K562 (cell line): ENCODE results near the gene TBC1D7. TPM values are rescaled to one million over a fixed set of nuclear protein-coding genes. Genes with fewer than 3 reads are reported as not detected.

Experiments
- ATAC-seq: fragments of 200-7000 bp; cut with Tn5 transposase; 3 replicates; pipeline ENCODE4 v1.9.1; 2020; ENCODE audit warnings: moderate library complexity
- BruUV-seq: library from RNA; stranded (reverse); fragments of 400-500 nt; replicated peaks from 2 replicates; lab custom pipeline; 2021; lab: Mats Ljungman, UMichigan
- CTCF ChIA-PET: fragments of 300-600 bp; formaldehyde crosslinking; extraction: SDS; loops from one replicate; lab custom pipeline; 2021; ENCODE audit warnings: low intra/inter-chr PET ratio; lab: Yijun Ruan, JAX
- POLR2A ChIA-PET: fragments of 300-600, 350-650 bp; sonication (Branson Sonifier 250); formaldehyde crosslinking; extraction: SDS; loops from one replicate; lab custom pipeline; 2021; ENCODE audit warnings: antibody characterized with exemption, inconsistent platforms; lab: Yijun Ruan, JAX
- DNase-seq, 4 experiments: peaks; one replicate each; pipeline versions ENCODE4 v3.0.0 to v3.0.0-alpha.2; 2011 to 2018; ENCODE audit warnings: low spot score in 3 of 4, mixed read lengths in 3 of 4; ENCODE audit errors: extremely low read depth in 1 of 4
- FAIRE-seq: peaks from 2 replicates; lab custom pipeline; 2011; peaks lifted over from hg19 to GRCh38; lab: Jason Lieb, UNC
- H2AFZ ChIP-seq: 2 replicates; pipeline ENCODE4 v1.6.0; 2011; ENCODE audit warnings: low read depth, low read length, control low read depth, inconsistent platforms
- H3K27ac ChIP-seq: fragments of 200-600 bp; 3 replicates; pipeline ENCODE4 v1.8.0; 2011; ENCODE audit warnings: low read depth, mild to moderate bottlenecking, control low read depth, inconsistent platforms, low read length, moderate library complexity, mixed read lengths; ENCODE audit errors: extremely low read depth
- H3K27me3 ChIP-seq, 2 experiments: fragments of 300-600 bp in 1 of 2; 2 replicates in 1 of 2; 3 replicates in 1 of 2; pipeline versions ENCODE4 v1.6.0 to v1.8.0; 2011; ENCODE audit warnings: inconsistent platforms in 2 of 2, low read length in 2 of 2, mild to moderate bottlenecking in 1 of 2, mixed read lengths in 1 of 2, moderate library complexity in 1 of 2; ENCODE audit not compliant: control insufficient read depth in 2 of 2, insufficient read depth in 2 of 2
- H3K36me3 ChIP-seq: fragments of 300-600 bp; 3 replicates; pipeline ENCODE4 v1.8.0; 2011; ENCODE audit warnings: mild to moderate bottlenecking, low read length, inconsistent platforms; ENCODE audit not compliant: control insufficient read depth, insufficient read depth
- H3K4me1 ChIP-seq, 2 experiments: fragments of 200-600 bp in 1 of 2; replicated peaks in 1 of 2; 2 replicates in 1 of 2; 3 replicates in 1 of 2; pipeline versions ENCODE4 v1.5.1 to v1.8.0; 2011; ENCODE audit warnings: inconsistent platforms in 2 of 2, low read length in 2 of 2, mild to moderate bottlenecking in 1 of 2, mixed read lengths in 1 of 2, moderate library complexity in 1 of 2; ENCODE audit not compliant: control insufficient read depth in 2 of 2, insufficient read depth in 2 of 2
- H3K4me2 ChIP-seq: 2 replicates; pipeline ENCODE4 v1.6.1; 2011; ENCODE audit warnings: low read length, control low read depth, inconsistent platforms, mixed read lengths; ENCODE audit not compliant: insufficient read depth
- H3K4me3 ChIP-seq: fragments of 200-600 bp; sonication (generic), shearing (Covaris generic); 2 replicates; pipeline ENCODE4 v1.5.1; 2016; ENCODE audit warnings: control low read depth, inconsistent platforms
- H3K79me2 ChIP-seq: fragments of 200-600 bp; 3 replicates; pipeline ENCODE4 v1.8.0; 2011; ENCODE audit warnings: low read length, inconsistent platforms; ENCODE audit not compliant: control insufficient read depth, insufficient read depth
- H3K9ac ChIP-seq, 2 experiments: 2 replicates each; pipeline versions ENCODE4 v1.6.0 to v1.6.1; 2011; ENCODE audit warnings: low read depth in 2 of 2, low read length in 2 of 2, control low read depth in 1 of 2, inconsistent platforms in 1 of 2, mild to moderate bottlenecking in 1 of 2, mixed read lengths in 1 of 2; ENCODE audit not compliant: insufficient read depth in 1 of 2
- H3K9me1 ChIP-seq: one replicate; pipeline ENCODE4 v1.6.0; 2011; ENCODE audit warnings: inconsistent platforms, mild to moderate bottlenecking, low read length, moderate library complexity; ENCODE audit not compliant: control insufficient read depth, insufficient read depth
- H3K9me3 ChIP-seq: replicated peaks from 2 replicates; pipeline ENCODE4 v1.5.1; 2011; ENCODE audit warnings: low read depth, low read length, inconsistent platforms; ENCODE audit not compliant: control insufficient read depth, insufficient read depth
- H4K20me1 ChIP-seq: replicated peaks from 2 replicates; pipeline ENCODE4 v1.6.1; 2011; ENCODE audit warnings: low read length, inconsistent platforms, mixed read lengths; ENCODE audit not compliant: control insufficient read depth, insufficient read depth
- RAD21 ChIP-seq, 2 experiments: fragments of 250-450 bp in 1 of 2; fragments of 450-650 bp in 1 of 2; sonication (Bioruptor Pico) in 1 of 2; formaldehyde crosslinking in 1 of 2; IDR thresholded peaks in 1 of 2; conservative IDR thresholded peaks in 1 of 2; 2 replicates each; pipeline versions ENCODE4 v1.4.0 to v1.8.0; 2020 to 2022; ENCODE audit warnings: mild to moderate bottlenecking in 2 of 2, moderate library complexity in 1 of 2
- ZNF444 ChIP-seq: fragments of 250-450 bp; sonication (Bioruptor Pico); IDR thresholded peaks from 2 replicates; pipeline ENCODE4 v1.4.0; 2020; ENCODE audit warnings: mild to moderate bottlenecking, moderate library complexity
- WGBS: fragments of 100-300 bp; shearing (Covaris generic); methylation state at CpG from one replicate; pipeline ENCODE4 v1.1.6; 2016; ENCODE audit warnings: low coverage, mixed read lengths; ENCODE audit not compliant: insufficient coverage; ENCODE audit errors: missing lambda C conversion rate; 5-methylcytosine and 5-hydroxymethylcytosine counted together
- in situ Hi-C: fragments of 300-500 bp; cut with MboI; formaldehyde crosslinking; loops from 4 replicates; pipeline ENCODE4 v1.15.0; 2018; ENCODE audit warnings: inconsistent platforms, mixed read lengths
- intact Hi-C: fragments of 100-400 bp; cut with micrococcal nuclease; formaldehyde crosslinking; loops from 2 replicates; pipeline ENCODE4 v1.14.2; 2022
- polyA plus RNA-seq, 8 experiments: library from polyadenylated mRNA; depleted of rRNA in 4 of 8; stranded (reverse) in 5 of 8; unstranded in 3 of 8; fragments of >200 nt; fragmentation: Nextera tagmentation in 2 of 8; fragmentation: Illumina TruSeq in 1 of 8; extraction: Ambion mirVana in 2 of 8; extraction: Trizol in 1 of 8; gene quantifications; 2 replicates each; pipeline versions ENCODE4 v1.2.1 to v1.2.3, GENCODE V29; 2011 to 2014; ENCODE audit warnings: inconsistent platforms in 1 of 8, missing spikeins in 1 of 8
- total RNA-seq, 7 experiments: library from RNA; depleted of rRNA in 6 of 7; stranded (reverse); fragments of >200 nt in 6 of 7; fragmentation: Illumina TruSeq in 2 of 7; extraction: Trizol in 2 of 7; gene quantifications; 2 replicates each; pipeline versions ENCODE4 v1.2.1 to v1.2.3, GENCODE V29; 2011 to 2021; ENCODE audit warnings: low replicate concordance in 1 of 7
- TF ChIP-seq, protein P1 (sequence below), 3 experiments: IDR thresholded peaks in 2 of 3; conservative IDR thresholded peaks in 1 of 3; 2 replicates each; pipeline ENCODE4 v1.5.1; 2011 to 2012; ENCODE audit warnings: low read length in 3 of 3, mild to moderate bottlenecking in 3 of 3, control low read depth in 2 of 3, improper control_type of control experiment in 1 of 3, inconsistent platforms in 1 of 3, low read depth in 1 of 3, mixed read lengths in 1 of 3, moderate library complexity in 1 of 3; ENCODE audit not compliant: insufficient read depth in 2 of 3

TBC1D7 gene
- total and polyA plus RNA-seq, 9 of the 15 experiments (the other 6 are each of a cell fraction or from before 2014, with no cell fraction given) = 49.4 to 107 (median 61.1) TPM

DNA sequence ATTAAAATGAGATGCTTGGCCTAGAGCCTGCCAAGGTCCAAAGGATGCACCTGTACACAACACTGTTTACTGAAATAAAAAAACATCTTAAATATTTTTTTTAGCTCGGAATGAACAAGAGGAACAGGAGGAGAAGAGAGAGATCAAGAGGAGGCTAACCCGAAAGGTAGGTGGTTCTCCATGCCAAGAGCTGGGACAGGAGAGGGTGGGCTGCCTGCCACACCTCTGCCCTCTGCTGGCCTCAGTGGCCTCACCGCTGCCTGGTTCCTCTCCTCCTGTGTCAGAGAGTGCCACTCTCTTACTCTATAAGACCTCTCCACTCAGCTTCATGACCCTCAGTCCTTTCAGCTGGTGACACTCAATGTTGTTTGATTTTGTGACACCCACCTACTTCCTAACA is 50.2 kb downstream of the TBC1D7 start:
- POLR2A ChIA-PET = interaction anchor here (0.8 to 1.4 kb wide), 3 partner anchors 9 to 12 kb away, joined by 3 to 5 read pairs (median 5); no protein-coding TSS in a partner anchor
- Histone ChIP-seq H3K36me3 (peaks cover 60% of the 10 kb centered on the region), H3K4me2 (no peak overlapping the region), H3K4me3 (no peak overlapping the region), H2AFZ (no peak overlapping the region), H3K9me3 (no peaks in the 10 kb centered on the region), H3K27me3 (no peaks in the 10 kb centered on the region), H3K79me2 (peaks cover 39% of the 10 kb centered on the region), H3K9me1 (peaks cover 3% of the 10 kb centered on the region), H3K9ac (0 out of 4 replicates have a peak overlapping the region, but pooled peaks of 1 of the 2 experiments have one; percentile 13)
- no peak for FAIRE-seq
- no peak for ATAC-seq
- intact Hi-C loops = no loop called here
- DNase-seq = peak in 1 of 4 experiments; percentile 13
- BruUV-seq = no TSS peak
- 87% methylated on average over 3 of the region's 3 CpGs for WGBS
- TF ChIP-seq RAD21 (CRISPR knock-in tag; conservative IDR thresholded peaks at IDR 0.05 in 1 of 2, IDR thresholded peaks at IDR 0.05 in 1 of 2) = peak in 1 of 2 experiments; percentile 36; a peak in 2 of 4 replicates
- TF ChIP-seq, protein P1, sequence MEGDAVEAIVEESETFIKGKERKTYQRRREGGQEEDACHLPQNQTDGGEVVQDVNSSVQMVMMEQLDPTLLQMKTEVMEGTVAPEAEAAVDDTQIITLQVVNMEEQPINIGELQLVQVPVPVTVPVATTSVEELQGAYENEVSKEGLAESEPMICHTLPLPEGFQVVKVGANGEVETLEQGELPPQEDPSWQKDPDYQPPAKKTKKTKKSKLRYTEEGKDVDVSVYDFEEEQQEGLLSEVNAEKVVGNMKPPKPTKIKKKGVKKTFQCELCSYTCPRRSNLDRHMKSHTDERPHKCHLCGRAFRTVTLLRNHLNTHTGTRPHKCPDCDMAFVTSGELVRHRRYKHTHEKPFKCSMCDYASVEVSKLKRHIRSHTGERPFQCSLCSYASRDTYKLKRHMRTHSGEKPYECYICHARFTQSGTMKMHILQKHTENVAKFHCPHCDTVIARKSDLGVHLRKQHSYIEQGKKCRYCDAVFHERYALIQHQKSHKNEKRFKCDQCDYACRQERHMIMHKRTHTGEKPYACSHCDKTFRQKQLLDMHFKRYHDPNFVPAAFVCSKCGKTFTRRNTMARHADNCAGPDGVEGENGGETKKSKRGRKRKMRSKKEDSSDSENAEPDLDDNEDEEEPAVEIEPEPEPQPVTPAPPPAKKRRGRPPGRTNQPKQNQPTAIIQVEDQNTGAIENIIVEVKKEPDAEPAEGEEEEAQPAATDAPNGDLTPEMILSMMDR (IDR thresholded peaks at IDR 0.05 in 2 of 3, conservative IDR thresholded peaks at IDR 0.05 in 1 of 3; ENCODE audit: insufficient read depth in 2 of 3, low read depth in 1 of 3, low read length in 3 of 3) = peak; percentile 32 to 45 (median 38); a peak in 3 of 6 replicates
- no peak for TF ChIP-seq ZNF444 (CRISPR knock-in tag)
- TF ChIP-seq, all 486 proteins: peak for 2
- in situ Hi-C loops = no loop called here
- Histone ChIP-seq H3K4me1 (peaks cover 18 to 22% of the 10 kb centered on the region in 2 experiments; a peak in 4 of 5 replicates), H4K20me1 (no peaks in the 10 kb centered on the region), H3K27ac (no peak overlapping the region)
- CTCF ChIA-PET = no interaction called here
